HPDE6-E6E7 (cell line): ENCODE data around the gene ZNRF3.
"Not testable (repeated sequence)": the region's sequence is repeated elsewhere in the genome, so short reads cannot be mapped to it uniquely, and the experiment has no call there.

Experiments
- DNase-seq: peaks from one replicate; pipeline ENCODE4 v3.0.0; 2011; ENCODE audit warnings: missing footprints; ENCODE audit errors: extremely low spot score

The ZNRF3 gene

GRCh38 chr22:29005754-29006153 is 122.4 kb downstream of the ZNRF3 start:
- DNase-seq = not testable (repeated sequence)

GRCh38 chr22:29006346-29006745 is 123.0 kb downstream of the ZNRF3 start:
- DNase-seq = no peak

GRCh38 chr22:29009148-29009547 is 125.8 kb downstream of the ZNRF3 start:
- no peak for DNase-seq

- DNase-seq = no peak
These were observed 128.1 kb downstream of the ZNRF3 start for GRCh38 chr22:29011240-29012100.

GRCh38 chr22:29012101-29012433 is 128.7 kb downstream of the ZNRF3 start:
- DNase-seq = no peak

GRCh38 chr22:29012952-29013351 is 129.6 kb downstream of the ZNRF3 start:
- DNase-seq = no peak

GRCh38 chr22:29014293-29014692 is 130.9 kb downstream of the ZNRF3 start:
- DNase-seq = no peak

GRCh38 chr22:29014773-29015172 is 131.4 kb downstream of the ZNRF3 start:
- no peak for DNase-seq

- DNase-seq = no peak
These were observed 132.9 kb downstream of the ZNRF3 start for GRCh38 chr22:29016067-29016938.

- DNase-seq = no peak
These were observed 135.2 kb downstream of the ZNRF3 start for GRCh38 chr22:29018293-29019189.

- no peak for DNase-seq
These were observed 138.9 kb downstream of the ZNRF3 start for GRCh38 chr22:29022101-29022817.

GRCh38 chr22:29023172-29023796 is 139.9 kb downstream of the ZNRF3 start:
- no peak for DNase-seq

GRCh38 chr22:29026579-29026978 is 143.2 kb downstream of the ZNRF3 start:
- no peak for DNase-seq

- DNase-seq = no peak
These were observed 145.1 kb downstream of the ZNRF3 start for GRCh38 chr22:29028468-29028867.

GRCh38 chr22:29029202-29030000 is 146.0 kb downstream of the ZNRF3 start:
- no peak for DNase-seq

GRCh38 chr22:29030016-29030617 is 146.7 kb downstream of the ZNRF3 start:
- DNase-seq = peak; percentile 9

- peak; percentile 58 for DNase-seq
These were observed 147.3 kb downstream of the ZNRF3 start for GRCh38 chr22:29030618-29031226.

- DNase-seq = peak; percentile 59
These were observed 148.0 kb downstream of the ZNRF3 start for GRCh38 chr22:29031227-29032011.
